ENCODE results near the gene TEX26. TPM values are rescaled to one million over a fixed set of nuclear protein-coding genes. Genes with fewer than 3 reads are reported as not detected.

Gene TEX26
- not detected in 2 replicates for total RNA-seq

GRCh38 chr13:30932481-30933353, at the start of gene TEX26:
Gene TEX26, plus strand, starts transcription at chr13:30932656. Its CDS starts 60 bp downstream, at chr13:30932716.

GRCh38 chr13:30905932-30906383, 26.5 kb upstream of the TEX26 start, which contains the start of gene MEDAG:
Gene MEDAG, plus strand, starts transcription at chr13:30906271. Its CDS starts 245 bp downstream, at chr13:30906516.

Other genes with a start within 250 kb of the TEX26 start
- not detected in 2 replicates for gene ALOX5AP, start 197.1 kb upstream of the TEX26 start, total RNA-seq
- 1.8 and 4.5 TPM in 2 replicates for gene MEDAG, start 26.4 kb upstream of the TEX26 start, total RNA-seq
- 17.4 and 21.6 TPM in 2 replicates for gene HSPH1, start 229.2 kb downstream of the TEX26 start, total RNA-seq

Measured in hair follicle dermal papilla cell (primary cell).